NCI-H345 treated with DMSO at 0.1 percent for 48 hours (cell line): ENCODE measurements around the gene LBH.

Experiments used
- DNase-seq: peaks from one replicate; lab custom pipeline; 2025; ENCODE audit not compliant: unreplicated experiment; lab: John Stamatoyannopoulos, UW

The LBH gene

DNA sequence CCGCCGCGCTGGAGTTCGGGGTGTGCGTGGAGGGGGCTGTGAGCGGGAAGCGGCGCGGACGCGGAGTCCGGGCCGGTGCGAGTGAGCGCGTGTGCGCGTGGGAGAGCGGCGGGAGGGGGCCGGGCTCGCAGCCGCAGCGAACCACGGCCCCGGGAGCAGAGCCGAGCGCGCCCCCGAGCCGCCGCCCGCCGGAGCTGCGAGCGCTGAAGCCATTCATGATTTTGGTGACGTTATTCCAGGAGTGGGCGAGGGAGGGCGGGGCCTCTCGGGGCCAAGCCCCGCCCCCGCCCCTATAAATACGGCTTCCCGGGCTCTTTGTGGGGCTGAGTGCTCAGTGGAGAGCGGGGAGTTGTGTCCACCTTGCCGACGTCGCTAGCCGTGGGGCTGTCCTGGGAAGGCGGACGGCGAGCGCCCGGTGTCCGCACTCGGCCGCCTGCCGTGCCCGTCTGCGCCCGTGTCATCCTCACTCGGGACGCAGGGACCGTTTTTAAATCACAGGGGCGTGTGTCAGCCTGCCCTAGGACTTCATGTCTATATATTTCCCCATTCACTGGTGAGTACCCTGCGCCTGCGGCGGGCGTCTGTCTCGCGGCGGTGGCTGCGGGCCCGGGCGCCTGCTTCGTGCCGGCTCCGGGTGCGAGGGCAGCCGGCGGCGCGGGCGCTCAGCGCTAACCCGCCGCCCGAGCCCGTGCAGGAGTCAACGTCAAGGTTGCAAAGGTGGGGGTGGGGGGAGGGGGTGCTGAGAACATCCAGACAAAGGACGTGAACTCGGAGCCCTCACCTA, at the start of gene LBH:
Gene LBH (plus strand): TSS at position 323 of the 784 bp plus-strand sequence. CDS start 205 bp downstream, at position 528.
- peak; percentile 50 for DNase-seq

DNA sequence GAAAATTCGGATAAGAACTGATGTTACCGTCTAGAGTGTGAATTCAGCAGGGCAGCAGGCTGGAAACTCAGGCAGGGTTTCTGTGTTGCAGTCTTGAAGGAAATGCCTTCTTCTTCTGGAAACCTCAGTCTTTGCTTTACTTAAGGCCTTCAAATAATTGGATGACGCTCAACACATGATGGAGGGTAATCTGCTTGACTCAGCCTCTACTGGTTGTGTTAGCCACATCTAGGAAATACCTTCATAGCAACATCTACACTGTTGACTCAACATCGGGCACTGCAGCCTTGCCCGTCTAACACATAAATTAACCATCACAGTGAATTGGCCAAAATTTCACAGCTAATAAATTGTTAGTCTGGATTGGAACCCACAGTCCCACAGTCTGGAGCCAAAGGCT, 47.3 kb upstream of the LBH start:
- no peak for DNase-seq

DNA sequence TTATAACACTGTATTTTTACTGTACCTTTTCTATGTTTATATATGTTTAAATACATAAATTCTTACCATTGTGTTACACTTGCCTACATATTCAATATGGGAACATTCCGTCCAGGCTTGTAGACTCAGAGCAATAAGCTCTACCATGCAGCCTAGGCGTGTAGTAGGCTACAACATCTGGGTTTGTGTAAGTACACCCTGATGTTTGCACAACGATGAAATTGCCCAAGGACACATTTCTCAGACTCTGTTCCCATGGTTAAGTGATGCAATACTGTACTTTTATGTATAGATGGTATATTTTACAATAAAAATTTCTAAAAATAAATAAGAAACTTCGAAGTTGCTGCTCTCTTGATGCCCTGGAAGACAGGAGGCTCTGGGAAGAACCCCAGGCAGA, 46.2 kb upstream of the LBH start:
- DNase-seq: no peak

DNA sequence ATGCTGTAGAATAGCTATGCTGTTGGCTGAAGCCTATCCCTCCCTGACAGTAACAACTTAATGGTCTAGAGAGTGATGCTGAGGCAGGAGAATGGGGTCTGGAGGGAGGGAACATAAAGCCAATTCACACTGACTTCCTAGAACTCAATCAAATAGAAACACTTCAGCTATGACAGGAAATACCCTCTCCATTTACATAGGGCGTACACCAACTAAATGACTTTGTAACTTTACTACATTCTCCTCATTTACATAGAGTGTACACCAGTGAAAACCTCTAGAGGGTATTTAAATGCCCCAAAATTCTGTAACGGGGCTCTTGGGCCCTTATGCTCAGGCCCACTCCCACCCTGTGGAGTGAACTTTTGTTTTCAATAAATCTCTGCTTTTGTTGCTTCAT, 43.0 kb upstream of the LBH start:
- DNase-seq: no peak

DNA sequence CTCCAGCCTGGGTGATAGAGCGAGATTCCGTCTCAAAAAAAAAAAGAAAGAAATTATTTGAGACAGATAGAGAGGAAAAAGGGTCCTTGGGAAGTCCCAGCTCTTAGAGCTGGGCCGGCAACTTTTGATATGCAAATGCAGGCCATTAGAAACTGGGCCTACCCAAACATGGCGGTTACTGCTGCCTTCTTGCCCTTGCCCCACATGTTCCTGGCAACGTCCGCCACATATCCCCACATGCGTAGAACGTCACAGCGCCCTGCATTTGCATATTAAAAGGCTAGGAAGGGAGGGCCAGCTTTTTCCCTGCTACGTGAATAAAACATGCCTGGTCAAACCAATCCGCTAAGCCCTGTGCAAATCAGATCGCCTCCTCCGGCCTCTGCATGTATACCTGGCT, 40.7 kb upstream of the LBH start:
- no peak for DNase-seq

DNA sequence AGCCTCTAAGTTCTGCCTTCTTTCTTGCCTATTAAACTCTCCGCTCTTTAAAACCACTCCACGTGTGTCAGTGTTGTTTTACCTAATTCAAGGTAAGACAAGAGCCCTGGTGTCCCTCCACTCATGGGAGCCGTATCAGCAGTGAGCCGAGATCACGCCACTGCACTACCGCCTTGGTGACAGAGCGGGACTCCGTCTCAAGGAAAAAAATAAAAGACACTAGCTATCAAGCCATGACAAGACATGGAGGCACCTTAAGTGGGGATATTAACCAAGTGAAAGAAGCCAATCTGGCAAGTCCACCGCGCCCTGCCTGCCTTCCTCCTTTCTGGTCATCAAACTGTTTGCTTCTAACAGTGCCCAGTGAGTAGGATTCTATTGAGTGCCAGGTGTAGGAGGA, 40.2 kb upstream of the LBH start:
- no peak for DNase-seq

DNA sequence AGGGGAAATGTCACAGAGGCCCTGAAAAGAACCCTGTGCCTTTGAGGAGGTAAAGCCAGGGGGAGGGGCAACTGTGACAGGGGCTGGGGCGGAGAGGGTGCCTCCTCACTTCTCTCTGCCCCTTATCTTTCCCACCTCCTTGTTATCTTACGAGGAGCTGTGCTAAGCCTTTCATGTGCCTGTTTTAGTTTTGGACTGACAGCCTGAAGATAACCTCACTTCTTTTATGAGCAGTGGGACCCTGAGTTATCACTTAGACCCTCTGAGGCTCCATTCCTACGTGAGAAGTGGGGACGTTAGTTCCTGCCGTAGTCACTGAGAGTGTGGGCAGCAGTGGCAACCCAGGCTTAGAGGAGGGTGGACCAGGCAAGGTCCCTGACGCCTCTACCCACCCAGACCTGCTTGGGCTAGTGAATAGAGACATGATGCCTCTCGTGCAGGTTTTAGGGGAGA, 39.5 kb upstream of the LBH start:
- no peak for DNase-seq

DNA sequence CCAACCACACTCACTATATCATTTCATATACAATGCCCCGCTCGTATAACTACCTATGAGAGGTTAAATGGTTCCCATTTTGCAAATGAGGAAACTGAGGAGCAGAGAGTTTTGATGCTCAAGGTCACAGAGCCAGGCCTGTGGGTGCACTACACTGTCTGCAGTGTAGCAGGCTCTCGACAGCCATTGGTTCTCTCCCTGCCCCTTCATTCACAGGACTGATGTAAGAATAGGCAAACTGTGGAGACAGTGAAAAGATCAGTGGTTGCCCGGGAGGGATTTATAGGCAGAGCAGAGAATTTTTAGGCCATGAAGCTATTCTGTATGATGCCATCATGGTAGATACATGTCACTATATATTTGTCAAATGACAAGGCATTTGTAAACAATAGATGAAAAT, 39.0 kb upstream of the LBH start:
- DNase-seq: no peak

DNA sequence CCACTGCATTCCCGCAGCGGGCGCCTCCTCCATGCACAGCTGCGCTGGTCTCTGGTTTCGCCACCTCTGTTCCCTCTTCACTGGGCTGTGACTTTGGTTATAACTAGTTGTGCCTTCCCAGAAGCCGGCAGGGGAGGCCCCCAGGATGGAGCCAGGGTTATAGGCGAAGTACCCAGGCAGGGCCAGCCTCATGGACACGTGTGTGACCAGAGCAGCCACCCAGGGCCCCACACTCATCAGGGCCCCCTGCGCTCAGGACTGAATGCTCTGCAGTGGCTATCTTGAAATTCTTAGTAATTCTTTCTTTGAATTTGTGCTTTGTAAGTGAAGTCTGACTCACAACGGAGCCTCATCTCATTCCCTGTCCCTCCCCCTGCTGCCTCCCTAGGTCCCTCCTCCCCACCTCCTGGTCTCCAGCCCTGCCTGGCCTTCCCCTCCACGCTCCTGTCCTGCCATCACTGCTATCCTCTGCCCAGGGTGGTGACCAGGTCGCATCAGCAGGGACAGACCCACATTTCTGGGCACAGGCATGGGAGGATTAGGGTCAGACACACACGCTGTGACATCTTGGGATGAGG, 38.1 kb upstream of the LBH start:
- DNase-seq: no peak

DNA sequence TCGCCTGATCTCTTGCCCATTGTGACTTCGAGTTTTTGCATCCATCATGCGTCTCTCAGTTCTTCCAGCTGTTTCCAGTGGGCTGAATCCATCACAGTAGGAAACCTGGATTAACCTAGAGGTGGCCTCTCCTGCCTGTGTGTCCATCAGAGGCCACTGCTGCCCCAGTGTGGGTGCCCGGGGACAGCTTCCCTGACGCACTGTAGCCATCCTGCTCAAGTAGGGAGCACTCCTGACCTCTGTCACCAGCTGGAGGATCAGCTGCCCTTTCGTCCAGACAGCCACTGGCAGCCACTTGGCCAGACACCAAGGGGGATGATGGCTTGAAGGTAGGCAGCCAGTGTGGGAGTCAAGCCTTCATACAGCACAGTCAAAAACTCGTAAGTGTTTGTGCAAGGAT, 36.9 kb upstream of the LBH start:
- no peak for DNase-seq

DNA sequence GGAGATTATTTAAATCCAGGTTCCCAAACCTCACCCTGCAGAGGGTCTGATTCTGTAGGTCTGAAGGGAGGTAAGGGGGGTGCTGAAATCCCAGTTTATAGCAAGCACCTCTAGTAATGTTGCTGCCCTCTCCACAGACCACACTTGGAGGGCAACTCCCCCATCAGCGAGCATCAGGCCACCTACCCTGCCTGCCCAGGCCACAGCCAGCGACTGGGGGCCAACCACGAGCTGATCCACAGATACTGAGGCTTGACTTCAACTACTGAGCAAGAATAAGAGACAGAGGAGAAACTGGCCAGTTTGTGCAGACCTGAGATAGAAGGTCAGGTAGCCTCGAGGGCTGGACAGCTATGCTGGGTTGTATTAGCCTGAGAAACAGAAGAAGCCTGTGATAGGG, 36.3 kb upstream of the LBH start:
- no peak for DNase-seq

DNA sequence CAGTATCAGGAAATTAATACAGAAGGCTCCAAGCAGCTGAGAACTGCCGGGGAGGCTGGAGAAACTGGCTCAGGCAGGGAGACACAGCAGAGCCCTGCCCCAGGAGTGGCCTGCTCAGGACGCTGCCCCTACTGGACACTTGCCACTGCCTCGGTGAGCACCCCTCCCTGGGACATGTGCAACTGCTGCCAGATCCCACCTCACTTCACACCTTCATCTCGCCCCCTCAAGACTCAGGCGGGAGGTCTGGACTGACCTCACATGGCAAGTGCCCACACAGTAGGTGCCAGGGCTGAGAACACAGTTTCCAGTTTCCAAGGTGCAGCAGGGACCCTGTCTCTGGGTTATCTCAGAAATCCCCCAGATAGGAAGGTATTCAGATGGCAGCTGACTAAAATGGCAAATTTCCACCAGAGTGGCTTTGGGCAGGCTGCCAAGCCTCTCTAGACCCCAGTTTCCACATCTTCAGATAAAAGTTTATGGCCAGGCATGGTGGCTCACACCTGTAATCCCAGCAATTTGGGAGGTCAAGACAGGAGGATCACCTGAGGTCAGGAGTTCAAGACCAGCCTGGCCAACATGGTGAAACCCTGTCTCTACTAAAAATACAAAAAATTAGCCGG, 33.7 kb upstream of the LBH start:
- DNase-seq: no peak

DNA sequence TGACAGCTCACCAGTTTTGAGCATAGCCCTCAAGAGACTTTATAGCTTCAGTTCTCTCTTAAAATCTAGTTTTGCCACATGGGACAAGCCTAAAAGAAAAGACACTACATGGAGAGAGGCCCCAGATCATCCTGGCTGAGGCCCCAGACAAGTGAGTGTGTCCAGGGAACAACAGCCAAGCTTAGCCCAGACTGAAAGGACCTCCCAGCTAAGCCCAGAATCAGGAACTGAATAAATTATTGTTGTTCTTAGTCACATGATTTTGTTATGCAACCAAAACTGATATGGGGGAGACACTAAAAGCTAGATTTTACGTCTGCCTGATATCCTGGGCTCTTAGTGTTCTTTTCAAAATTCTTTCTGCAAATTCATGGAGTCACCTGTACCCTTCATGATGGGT, 29.3 kb upstream of the LBH start:
- no peak for DNase-seq

DNA sequence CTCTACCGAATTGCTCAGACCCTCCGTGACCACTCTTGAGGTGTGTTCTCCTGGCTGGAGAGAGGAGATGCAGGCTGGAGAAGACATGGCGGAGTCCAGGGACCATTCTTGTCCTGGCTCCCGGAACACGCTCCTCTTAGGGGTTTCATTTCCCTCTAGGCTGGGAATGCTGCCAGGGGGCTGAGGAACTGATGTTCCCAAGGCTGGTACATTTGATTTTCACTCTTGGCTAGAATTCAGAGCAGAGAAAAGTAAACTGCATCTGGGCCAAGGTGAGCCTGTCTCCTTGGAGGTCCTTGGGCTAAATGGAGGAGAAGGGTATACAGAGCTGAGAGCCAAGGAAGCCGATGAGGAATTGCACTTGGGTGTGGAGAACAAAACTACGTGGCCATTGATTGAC, 28.2 kb upstream of the LBH start:
- DNase-seq: no peak

DNA sequence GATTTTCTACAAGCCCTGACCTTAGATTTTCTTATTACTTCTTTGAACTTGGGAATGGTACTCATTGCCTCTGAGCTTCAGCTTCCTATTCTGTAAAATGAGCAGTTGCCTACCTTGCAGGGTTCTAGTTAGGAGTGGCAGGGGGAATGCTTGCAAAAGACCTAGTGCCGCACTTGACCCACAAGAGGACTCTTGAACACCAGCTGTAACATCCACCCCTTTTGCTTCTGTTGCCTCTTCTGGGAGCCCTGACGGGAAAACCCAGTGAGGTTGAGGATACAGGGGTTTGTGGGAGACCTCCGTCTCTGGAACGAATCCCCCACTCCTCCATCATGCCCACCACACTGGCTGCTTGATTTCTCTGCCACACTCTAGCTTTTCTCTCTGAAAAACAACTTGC, 27.1 kb upstream of the LBH start:
- DNase-seq: no peak

DNA sequence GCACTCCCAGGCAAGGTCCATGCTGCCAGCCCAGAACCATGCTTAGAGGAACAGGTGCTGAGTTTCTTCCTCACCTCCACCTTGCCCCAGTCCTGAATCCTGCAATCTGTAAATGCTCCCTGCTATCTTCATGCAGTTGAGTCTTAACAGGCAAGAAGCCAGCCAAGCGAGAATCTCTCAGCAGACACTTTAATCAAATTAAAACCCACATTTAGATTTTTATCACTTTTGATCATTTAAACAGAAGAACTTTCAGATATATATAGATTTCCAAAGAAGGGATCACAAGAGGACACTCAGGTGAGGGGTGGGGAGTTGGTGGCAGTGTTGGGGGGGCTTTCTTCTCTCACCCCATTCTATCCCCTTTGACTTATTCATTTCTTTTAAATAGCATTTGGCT, 25.9 kb upstream of the LBH start:
- DNase-seq: no peak

DNA sequence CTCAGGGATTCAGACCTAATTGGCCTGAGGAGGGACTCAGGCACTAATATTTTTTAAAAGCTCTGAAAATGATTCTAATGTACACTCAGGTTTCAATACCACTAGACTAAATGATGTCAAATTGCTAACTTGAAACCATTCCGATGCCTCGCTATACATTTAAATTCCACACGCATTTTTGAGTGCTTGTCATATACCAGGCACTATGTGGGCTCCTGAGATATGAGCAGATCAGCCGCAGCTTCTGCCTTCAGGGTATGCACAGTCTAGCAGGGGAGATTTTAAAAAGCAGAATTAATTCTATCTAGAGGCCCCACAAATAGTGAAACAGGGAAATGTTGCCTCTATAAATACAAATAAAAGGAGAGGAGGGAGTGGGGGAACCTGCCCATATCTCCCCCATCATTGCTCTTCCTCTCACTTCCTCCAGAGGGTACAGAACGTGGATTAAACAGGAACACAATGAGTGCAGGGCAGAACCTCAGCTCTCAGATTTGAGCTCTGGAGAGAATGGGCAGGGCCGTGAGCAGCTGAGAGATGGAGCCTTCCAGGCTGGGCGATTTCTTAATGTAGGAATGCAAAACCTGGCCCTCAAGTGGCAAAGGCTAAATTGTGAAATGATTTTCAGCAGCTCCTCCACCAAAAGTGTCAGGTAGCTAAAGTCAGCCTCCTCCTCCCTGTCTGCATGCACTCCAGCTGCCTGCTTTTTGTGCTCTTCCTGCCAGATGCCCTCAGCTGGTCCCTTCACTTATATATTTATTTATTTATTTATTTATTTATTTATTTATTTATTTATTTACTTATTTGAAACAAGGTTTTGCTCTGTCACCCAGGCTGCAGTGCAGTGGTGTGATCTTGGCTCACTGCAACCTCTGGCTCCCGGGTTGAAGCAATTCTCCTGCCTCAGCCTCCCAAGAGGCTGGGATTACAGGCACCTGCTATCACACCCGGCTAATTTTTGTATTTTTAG, 24.6 kb upstream of the LBH start:
- DNase-seq: no peak

DNA sequence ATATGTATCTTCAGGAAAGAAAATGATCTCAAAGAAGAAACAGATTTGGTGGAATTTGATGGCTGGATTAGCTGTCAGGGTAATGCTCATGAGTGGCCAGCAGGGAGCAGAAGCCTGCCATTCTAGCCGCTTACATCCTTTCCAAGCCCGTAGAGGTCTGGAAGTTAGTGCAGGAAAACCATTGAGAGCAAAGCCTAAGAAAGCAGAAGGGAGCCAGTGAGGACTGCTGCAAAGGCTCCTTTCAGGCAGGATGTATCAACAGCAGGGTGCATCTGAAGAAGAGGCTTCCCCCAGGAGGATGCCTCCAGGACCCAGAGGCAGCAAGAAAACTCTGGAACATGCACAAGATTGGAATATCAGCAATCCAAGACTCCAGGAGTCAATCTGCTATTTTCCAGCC, 22.9 kb upstream of the LBH start:
- peak; percentile 47 for DNase-seq

DNA sequence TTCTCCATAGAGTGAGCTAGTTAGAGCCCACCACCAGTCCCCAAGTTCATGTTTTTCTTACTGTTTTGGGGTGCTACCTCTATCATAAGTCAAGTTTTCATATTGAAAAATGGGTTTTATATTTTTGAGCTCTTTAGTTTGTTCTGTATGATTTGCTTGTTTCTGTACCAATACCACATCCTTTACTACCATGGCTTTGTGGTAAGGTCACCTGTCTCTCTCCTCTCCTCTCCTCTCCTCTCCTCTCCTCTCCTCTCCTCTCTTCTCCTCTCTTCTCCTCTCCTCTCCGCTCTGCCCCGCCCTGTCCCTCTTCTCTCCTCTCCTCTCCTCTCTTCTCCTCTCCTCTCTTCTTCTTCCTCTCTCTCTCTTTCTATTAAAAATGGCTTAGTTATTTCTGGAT, 22.1 kb upstream of the LBH start:
- DNase-seq: no peak

DNA sequence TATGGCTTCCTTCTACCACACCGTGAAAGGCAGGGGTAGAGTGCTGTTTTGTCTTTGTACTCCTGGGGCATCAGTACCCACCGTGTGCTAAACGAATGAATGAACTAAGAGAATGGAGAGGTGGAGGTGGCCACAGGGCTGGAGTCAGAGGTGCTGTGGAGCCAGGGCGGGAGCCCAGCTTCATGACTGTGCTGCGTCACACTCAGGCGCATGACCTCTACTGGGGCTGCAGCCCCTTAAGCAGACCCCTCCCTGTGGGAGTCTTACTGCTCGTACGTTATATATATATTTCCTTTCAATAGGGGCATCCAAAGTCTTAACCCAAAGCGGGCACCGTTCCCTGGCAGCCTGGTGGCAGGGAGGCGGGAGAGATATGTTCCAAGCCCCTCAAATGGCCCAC, 18.0 kb upstream of the LBH start:
- DNase-seq: no peak

DNA sequence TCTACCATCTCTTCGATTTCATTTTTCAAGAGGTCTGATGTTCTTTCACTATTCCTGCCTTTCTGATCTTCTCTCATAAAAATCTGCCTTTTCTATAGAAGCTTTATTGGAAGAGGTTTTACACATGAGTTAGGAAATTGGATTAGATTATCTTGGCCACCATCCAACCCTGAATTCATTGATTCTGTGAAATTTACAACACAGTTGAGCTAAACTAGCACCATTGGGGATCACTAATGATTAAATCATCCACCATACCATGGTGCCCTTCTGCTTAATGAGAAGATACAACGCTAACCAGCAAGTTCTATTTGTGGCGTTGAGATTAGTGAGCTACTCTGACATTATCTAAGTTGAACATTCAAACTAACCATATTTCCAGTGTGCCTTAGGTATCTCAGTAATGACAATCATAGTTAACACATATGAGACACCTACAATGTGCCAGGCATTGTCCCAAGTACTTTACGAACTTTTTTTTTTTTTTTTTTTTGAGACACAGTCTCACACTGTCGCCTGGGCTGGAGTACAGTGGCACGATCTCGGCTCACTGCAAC, 17.3 kb upstream of the LBH start:
- no peak for DNase-seq
